Epidermal melanocyte (primary cell): ENCODE results near the gene ADAP1.

ENCODE experiments used
- DNase-seq: peaks from one replicate; pipeline ENCODE4 v3.0.0; 2011; ENCODE audit warnings: low spot score; ENCODE audit not compliant: insufficient read length

ADAP1 gene

DNA sequence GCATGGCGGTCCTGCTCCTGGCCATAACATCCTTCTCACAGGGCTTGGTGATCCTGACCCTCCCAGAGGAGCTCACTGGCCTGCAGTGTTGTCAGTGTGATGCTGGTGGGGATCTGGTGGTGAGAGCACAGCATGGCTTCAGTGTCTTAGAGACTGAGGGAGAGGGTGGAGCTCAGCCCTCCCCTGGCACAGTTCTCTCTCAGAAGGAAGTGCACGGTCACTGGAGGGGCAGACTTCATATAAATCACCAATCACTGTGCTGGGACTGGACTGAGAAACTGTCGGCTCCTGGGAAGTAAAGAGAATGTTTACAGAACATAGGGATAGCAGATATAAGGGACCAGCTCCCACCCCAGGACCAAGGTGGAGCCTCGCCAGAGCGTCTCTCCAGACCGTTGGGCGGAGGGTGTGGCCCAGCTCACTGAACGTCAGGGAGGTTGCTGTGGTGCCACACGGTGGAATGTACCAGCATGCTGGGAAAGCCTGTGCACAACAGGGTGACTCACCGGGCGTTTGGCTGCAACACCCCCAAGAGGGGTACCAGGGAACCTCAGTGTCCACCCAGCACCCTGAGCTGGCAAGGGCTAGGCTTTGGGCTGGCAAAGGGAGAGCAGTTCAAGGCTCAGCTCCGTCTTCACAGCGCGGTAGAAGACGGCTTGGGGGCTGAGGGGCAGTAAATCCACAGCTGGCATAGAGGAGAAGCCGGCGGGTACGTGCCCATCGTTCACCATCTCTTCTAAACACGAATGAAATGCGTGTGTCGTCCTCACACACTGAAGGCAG is 86.9 kb downstream of the ADAP1 start:
- DNase-seq, result peak; percentile 36

- DNase-seq, result no peak
Measured at GRCh38 chr7:867001-867405, 87.5 kb downstream of the ADAP1 start.

GRCh38 chr7:865921-866320 is 88.6 kb downstream of the ADAP1 start:
- DNase-seq, result no peak

GRCh38 chr7:863106-863505 is 91.4 kb downstream of the ADAP1 start:
- DNase-seq, result no peak

DNA sequence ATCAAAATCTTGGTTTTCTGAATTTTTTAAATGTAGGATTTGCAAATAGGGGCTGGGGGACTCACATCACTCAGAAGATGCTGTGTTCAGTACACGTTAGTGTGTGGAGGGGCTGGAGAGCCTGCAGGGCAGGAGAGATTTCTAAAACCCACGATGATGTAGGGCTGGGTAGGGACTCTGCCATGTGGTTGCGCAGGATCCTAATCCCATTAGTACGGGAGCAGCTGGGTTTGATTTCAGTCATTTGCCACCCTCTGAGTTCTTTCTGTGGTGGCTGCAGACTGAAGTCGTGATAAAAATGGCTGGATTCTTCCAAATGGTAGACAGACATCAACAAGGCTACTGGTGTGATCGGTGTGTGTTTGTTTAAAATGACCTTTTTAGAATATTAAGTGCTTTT is 92.3 kb downstream of the ADAP1 start:
- DNase-seq, result no peak

- no peak for DNase-seq
Measured at GRCh38 chr7:861222-861621, 93.3 kb downstream of the ADAP1 start.

- DNase-seq, result no peak
Measured at GRCh38 chr7:860149-860548, 94.3 kb downstream of the ADAP1 start.

- no peak for DNase-seq
Measured at GRCh38 chr7:859359-860030, 95.0 kb downstream of the ADAP1 start.

DNA sequence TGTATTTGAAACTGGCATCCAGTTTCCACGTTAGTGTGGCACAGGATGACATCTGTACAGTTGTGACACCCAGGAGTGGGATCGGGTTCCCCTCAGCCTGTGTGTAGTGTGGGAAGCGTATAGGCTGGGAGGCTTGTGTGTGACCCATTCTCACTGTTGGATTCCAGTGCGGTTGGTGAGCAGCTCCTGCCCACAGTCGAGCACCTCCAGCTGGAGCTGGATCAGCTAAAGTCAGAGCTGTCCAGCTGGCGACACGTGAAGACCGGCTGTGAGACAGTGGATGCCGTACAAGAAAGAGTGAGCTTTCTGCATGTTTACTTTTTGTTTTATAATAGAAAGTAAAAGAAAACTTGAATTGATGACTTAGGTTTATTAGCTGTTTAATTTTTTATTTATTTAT is 96.8 kb downstream of the ADAP1 start:
- no peak for DNase-seq

GRCh38 chr7:856444-857095 is 97.9 kb downstream of the ADAP1 start:
- no peak for DNase-seq

GRCh38 chr7:855686-856369 is 98.7 kb downstream of the ADAP1 start:
- no peak for DNase-seq

GRCh38 chr7:854118-854775 is 100.2 kb downstream of the ADAP1 start:
- no peak for DNase-seq

DNA sequence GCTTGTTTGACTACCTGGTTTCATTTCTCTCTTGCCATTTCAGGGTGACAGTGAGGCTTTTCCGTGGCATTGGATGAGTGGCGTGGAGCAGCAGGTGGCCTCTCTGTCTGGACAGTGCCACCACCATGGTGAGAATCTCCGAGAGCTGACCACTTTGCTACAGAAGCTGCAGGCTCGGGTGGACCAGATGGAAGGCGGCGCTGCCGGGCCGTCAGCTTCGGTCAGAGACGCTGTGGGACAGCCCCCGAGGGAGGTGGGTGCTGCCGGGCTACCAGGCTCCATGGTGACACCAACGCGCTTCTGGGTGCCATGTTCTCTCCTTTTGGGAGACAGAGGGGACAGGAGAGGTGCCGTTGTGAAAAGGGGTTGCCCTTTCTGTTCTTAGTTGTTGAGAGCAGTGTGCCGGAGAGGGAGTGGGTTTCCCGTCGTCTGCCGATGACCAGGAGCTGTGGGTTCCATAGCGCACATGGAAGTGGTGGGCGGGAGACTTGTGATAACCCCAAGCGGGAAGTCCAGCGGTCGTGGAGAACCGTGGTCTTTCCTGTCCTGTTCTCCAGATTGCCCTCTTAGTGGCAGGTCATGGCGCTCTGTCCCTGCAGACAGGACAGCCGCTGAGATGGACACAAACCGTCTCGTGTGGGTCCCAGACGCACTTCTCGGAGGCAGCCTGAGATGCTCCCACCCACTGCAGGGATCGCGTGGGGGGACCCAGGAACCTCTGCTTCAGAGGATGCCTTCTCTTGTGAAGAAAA is 100.9 kb downstream of the ADAP1 start:
- DNase-seq, result no peak

DNA sequence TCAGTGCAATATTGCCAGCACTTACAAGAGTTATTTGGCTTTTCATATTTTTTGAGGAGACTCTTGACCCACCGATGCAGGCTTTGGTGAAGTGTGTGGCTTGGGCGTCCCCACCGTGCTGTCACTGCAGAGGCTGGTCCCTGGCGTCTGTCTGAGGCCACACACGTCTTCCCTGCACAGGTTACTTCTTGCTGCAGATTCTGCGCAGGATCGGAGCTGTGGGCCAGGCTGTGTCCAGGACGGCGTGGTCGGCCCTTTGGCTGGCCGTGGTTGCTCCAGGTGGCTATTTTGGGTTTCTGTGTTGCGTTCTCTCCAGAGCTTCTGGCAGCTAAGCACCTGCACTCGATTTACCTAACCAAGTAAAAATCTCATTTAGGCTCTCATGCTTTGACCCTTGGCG is 103.3 kb downstream of the ADAP1 start:
- no peak for DNase-seq

- no peak for DNase-seq
Measured at GRCh38 chr7:849781-850180, 104.7 kb downstream of the ADAP1 start.

DNA sequence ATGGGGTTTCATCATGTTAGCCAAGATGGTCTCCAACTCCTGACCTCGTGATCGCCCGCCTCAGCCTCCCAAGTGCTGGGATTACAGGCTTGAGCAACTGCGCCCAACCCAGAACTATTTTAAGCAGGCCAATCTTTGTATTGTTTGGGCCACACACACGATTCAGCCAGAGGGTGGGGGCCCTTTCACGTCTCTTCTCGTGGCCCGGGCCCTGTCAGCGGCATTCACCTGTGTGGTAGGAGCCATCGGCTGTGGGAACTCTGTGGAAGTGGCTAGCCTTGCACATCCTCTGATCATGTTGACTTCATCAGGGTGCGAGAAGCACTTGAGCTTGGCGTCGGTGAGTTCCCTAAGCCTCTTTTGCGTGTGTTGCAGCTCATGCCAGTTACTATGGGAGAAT is 105.3 kb downstream of the ADAP1 start:
- no peak for DNase-seq
